Neural progenitor cell (in vitro differentiated cells): ENCODE data around the gene PEF1.

Experiments
- CTCF ChIP-seq: fragments of 200-600 bp; sonication (generic); IDR thresholded peaks from 2 replicates; pipeline ENCODE4 v1.5.1; 2017; ENCODE audit warnings: antibody characterized with exemption, mild to moderate bottlenecking
- EZH2 ChIP-seq: fragments of 200-600 bp; sonication (generic); IDR thresholded peaks from 2 replicates; pipeline ENCODE4 v1.6.1; 2017; ENCODE audit warnings: antibody characterized with exemption, mild to moderate bottlenecking, moderate library complexity

DNA sequence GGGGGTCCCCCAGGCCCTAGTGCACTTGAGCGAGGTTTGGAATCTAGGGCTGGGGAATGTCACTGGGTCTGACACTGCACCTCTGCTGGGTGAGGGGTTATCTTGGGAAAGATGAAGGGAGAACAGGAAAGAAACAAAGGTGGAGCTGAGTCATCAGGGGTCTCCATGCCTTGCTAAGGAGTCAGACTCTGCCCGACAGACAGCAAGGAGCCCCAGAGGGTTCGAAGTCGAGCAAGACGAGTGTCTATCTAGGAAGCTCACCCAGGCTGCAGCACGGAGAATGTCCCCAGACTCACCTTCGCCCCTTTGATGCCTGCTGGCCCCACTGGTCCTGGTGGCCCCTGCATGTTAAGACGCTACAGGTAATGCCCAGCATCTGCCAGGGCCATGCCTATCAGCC lies 41.1 kb upstream of the PEF1 start:
- TF ChIP-seq CTCF (no peak), EZH2 (no peak)
